GOT3 (cell line): ENCODE results near the gene RBM20.
"Not testable (repeated sequence)": the region's sequence is repeated elsewhere in the genome, so short reads cannot be mapped to it uniquely, and the experiment has no call there.

Source experiments
- DNase-seq: peaks from one replicate; lab custom pipeline; 2025; ENCODE audit warnings: mixed read lengths; lab: John Stamatoyannopoulos, UW

The RBM20 gene

GRCh38 chr10:110625951-110626855, 17.9 kb upstream of the RBM20 start:
- DNase-seq, result no peak

DNA sequence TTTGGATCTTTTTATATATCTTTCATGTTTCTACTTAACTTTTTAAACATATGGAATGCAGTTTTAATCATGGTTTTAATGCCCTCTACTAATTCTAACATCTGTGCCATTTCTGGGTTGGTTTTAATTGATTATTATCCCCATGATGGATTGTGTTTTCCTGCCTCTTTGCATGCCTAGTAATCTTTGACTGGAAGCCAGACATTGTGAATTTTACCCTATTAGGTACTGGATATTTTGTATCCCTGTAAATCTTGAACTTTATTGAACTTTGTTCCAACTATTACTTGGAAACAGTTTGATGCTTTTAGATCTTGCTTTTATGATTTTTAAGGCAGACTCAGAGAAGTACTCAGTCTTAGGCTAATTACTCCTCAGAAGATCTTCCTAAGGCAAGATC, 16.0 kb upstream of the RBM20 start:
- DNase-seq, result no peak

GRCh38 chr10:110629680-110630191, 14.4 kb upstream of the RBM20 start:
- DNase-seq, result no peak

DNA sequence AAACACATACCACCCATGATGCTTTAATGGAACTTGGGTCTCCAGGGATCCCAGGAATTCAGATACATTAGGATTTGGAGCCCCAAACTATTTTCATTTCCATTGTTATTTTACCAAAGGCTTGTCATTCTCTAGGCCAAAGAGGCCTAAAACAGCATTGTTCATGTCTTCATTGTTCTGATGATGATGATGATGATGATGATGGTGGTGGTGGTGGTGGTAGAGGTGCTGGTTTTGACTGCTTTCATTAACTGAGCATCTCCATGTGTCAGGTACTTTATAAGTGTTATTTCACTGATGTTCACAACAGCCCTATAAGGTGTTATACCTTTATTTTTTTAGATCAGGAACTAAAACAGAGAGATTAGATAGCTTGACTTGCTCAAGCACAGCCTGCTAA, 12.2 kb upstream of the RBM20 start:
- DNase-seq, result no peak

GRCh38 chr10:110632591-110633215, 11.4 kb upstream of the RBM20 start:
- DNase-seq, result no peak

DNA sequence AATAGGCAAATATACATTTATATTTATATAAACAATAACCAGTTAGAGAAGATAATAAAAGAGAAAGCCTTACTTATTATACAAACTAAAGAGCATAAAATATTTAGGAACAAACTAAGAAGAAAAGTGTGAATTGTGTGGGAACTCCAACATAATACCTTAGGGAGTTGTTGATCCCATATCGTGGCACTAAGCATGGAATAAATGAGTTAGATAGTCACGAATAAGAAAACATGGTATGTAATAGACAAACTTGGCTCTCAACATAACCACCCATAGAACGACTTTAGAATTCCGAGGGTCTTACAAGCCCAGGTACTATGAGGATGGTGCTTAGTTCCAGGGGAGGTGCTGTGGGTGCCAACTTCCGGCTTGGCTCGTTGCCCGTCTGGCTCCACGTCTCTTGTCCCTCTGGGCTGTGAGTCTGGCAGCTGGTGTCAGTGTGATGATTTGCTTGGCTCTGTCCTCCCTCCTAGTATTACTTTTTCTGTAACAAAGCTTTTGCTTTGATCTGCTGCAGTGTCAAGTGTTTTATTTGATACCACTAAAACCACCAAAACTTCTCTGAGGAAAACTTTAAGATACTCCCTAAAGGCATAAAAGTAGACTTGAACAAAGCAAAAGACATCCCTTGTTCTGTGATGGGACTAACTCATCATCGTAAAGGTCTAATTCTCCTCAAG, 9.5 kb upstream of the RBM20 start:
- DNase-seq, result no peak

DNA sequence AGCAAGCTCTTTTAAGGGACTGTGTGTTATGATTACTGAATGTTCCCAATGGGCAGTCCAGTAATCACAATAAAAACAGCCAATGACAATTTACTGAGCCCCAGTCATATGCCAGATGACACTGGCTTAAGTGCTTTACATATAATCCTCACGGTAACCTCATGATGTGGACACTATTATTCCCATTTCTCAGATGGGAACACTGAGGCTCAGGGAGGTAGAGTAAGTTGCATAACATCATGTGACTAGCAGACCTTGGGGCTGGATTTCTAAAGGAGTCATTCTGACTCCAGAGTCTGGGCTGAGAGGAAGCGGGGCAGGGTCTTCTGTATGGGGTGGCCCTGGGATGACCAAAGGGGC, 7.6 kb upstream of the RBM20 start:
- no peak for DNase-seq

DNA sequence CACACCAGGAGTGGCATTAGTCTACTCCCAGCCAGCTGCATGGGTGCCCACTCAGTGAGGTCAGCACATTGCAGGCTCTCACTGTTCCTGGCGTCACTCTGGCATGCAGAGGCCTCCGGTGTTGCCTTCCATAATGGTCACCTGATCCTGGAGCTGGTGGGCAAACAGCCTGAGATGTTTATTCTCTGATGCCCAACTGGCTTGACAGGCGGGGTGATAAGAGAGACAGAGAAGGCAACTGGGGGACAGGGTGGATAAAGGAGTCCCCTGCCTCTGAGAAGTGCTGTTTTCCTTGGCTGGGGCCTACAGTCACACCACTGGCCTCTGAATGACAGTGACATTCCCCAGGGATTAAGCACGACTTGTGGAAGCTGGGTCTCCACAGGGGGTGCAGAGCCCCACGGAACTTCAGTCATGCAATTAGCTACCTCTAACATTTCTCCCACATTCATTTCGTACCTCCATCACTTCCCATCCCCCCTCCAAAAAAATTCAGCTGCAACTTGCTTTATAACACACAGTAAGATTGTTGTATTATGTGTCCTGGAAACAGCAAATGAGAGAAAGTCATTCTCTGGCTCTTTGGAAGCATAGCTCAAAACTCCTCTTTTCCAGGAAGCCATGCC, 7.1 kb upstream of the RBM20 start:
- no peak for DNase-seq

DNA sequence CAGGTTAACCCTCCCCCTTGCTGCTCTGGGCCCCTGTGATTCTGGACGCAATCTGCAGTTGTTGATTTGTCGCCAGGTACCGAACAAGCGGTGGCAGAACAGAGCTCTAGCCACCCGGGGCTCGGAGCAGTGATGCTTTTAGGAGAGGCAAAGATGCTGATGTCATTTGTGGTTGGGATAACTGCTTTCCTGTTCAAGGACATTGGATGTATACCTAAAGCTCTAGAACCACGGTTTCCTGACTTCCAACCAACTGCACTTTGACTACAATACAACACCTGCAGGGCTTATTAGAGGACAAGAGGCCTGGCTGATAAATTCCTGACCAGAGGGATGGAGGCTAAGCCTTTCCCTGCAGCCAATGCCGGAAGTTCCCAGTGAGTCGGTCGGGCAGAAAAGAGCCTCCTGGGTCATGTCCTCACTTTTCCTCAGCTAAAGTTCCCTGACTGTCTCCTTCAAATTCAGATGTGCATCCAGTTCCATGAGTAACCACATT, 6.5 kb upstream of the RBM20 start:
- no peak for DNase-seq

DNA sequence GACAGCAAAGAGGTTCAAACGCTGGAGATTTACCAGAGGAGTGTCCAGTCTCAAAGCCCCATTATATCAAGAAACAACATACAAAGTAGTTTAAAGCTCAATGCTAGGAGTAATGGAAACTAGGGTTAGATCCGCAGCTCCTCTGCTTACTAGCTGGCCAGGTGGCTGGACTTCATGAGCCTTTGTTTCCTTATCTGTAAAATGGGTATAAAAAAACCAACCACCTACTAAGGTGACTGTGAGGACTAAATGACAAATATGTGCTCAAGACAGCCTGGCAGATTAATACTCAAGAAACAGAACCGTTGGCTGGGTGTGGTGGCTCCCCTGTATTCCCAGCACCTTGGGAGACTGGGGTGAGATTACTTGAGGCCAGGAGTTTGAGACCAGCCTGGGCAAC, 5.8 kb upstream of the RBM20 start:
- no peak for DNase-seq

DNA sequence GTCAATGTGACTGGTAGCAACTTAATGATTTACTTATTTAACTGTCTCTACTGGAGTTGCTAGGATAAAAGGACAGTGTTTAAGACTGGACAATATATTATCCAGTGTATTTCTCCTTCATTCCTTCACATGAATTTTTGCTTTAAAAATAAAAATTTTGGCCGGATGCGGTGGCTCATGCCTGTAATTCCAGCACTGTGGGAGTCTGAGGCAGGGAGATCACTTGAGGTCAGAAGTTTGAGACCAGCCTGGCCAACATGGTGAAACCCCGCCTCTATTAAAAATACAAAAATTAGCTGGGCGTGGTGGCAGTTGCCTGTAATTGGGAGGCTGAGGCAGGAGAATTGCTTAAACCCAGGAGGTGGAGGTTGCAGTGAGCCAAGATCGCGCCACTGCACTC, 5.1 kb upstream of the RBM20 start:
- not testable (repeated sequence) for DNase-seq

DNA sequence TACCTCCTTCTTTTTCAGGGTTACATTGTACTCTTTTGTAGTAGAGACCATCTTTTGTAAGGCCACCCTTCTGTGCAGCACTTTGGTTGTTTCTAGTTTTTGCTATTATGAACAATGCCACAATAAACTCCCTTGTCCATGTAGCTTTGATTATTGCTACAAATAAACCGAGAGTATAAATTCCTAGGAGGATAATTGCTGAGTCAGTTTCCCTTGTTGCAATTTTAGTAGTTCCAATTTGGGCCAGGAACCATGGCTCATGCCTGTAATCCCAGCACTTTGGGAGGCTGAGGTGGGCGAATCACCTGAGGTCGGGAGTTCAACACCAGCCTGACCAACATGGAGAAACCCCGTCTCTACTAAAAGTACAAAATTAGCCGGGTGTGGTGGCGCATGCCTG, 4.3 kb upstream of the RBM20 start:
- DNase-seq, result not testable (repeated sequence)

DNA sequence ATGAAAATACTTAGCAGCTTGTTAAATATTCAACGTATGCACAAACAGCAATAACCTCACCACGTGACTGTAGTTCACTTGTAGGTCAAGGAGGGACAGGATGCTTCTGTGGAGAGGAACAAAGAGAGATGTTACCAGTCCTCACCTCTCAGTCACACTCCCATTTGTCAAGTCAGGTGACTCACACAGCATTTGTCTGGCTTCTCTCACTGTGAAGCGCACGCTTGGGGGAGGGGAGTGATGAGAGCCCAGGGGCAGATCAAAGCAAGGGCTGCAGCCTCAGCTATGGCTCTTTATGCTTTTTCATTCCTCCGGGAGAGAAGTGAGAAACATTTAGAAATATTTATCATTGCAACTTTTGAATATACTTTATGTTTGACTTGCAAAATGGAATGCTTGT, 2.9 kb upstream of the RBM20 start:
- no peak for DNase-seq

- DNase-seq, result no peak
Observed at GRCh38 chr10:110642204-110643034, 1.7 kb upstream of the RBM20 start.

- no peak for DNase-seq
Observed at GRCh38 chr10:110643035-110643652, 992 bp upstream of the RBM20 start.

GRCh38 chr10:110644598-110645462, 694 bp downstream of the RBM20 start:
- no peak for DNase-seq

DNA sequence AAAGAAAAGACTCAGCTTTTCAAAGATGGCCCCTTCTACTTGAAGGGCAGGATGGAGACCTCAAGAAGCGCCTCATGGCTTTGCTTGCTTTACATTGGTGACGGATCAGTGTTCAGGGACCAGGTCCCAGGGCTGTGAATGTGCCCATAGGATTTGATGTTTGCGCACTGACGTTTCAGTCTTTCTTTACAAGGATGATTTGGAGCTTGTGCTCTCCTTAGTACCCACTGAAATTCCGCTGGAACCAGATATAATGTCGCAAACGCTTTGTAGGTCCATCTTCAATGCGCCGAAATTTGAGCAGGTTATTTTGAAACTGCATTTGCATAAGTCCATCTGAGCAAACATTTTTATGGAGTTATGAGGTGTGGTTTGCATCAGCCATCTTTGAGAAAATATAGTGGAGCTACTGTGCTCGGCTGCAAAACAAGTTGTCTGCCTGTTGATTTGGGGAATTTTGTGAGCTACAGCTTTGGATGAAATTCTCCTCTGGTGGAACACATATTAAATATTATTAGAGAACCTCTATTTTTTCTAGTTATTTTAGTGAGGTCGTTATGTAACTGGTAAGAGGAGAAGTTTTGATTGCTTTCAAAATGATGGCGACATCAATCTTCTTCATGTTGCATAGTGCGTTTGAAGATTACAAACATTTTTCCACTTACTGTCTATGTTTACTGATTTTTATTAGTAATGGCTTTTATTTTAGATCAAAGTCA, 2.4 kb downstream of the RBM20 start:
- no peak for DNase-seq

- DNase-seq, result no peak
Observed at GRCh38 chr10:110647136-110647430, 2.9 kb downstream of the RBM20 start.

- DNase-seq, result no peak
Observed at GRCh38 chr10:110648692-110649346, 4.7 kb downstream of the RBM20 start.
